SH-SY5Y (cell line): ENCODE measurements around the gene OR2C3.

Experiments
- GATA2 ChIP-seq: IDR thresholded peaks from 2 replicates; pipeline ENCODE4 v1.6.1; 2011; ENCODE audit warnings: mild to moderate bottlenecking, low read depth, low read length
- GATA3 ChIP-seq: IDR thresholded peaks from 2 replicates; pipeline ENCODE4 v1.6.1; 2011; ENCODE audit warnings: low read depth, mild to moderate bottlenecking, low read length, moderate library complexity

Gene OR2C3

GRCh38 chr1:247475793-247476192 lies 60.4 kb downstream of the OR2C3 start:
- no peak for TF ChIP-seq GATA3
- no peak for TF ChIP-seq GATA2
